HFFc6 (cell line): ENCODE measurements around the gene DSP. TPM values are rescaled to one million over a fixed set of nuclear protein-coding genes. Genes with fewer than 3 reads are reported as not detected.

Experiments
- DNase-seq: peaks from one replicate; pipeline ENCODE4 v3.0.0-alpha.2; 2018
- H3K27ac Mint-ChIP-seq: 2 replicates; pipeline ENCODE4 v1.8.0; 2020; ENCODE audit warnings: mild to moderate bottlenecking, mixed read lengths
- H3K27me3 Mint-ChIP-seq: 2 replicates; pipeline ENCODE4 v1.8.0; 2021; ENCODE audit warnings: mild to moderate bottlenecking, moderate library complexity, mixed read lengths; ENCODE audit not compliant: insufficient read depth
- H3K36me3 Mint-ChIP-seq: 2 replicates; pipeline ENCODE4 v1.8.0; 2021; ENCODE audit warnings: low read depth, mixed read lengths
- H3K4me1 Mint-ChIP-seq: 2 replicates; pipeline ENCODE4 v1.8.0; 2020; ENCODE audit warnings: low read depth, mixed read lengths
- H3K4me3 Mint-ChIP-seq: 2 replicates; pipeline ENCODE4 v1.8.0; 2020; ENCODE audit warnings: mild to moderate bottlenecking, moderate library complexity, mixed read lengths
- H3K9me3 Mint-ChIP-seq: 2 replicates; pipeline ENCODE4 v1.8.0; 2020; ENCODE audit warnings: mild to moderate bottlenecking, mixed read lengths
- CTCF ChIP-seq: fragments of 200-600 bp; sonication (generic); IDR thresholded peaks from 2 replicates; pipeline ENCODE4 v1.5.0; 2021; ENCODE audit warnings: antibody characterized with exemption, mild to moderate bottlenecking
- total RNA-seq, 6 experiments: library from RNA; stranded (reverse); fragmentation: NEBNext Ultra II Directional; extraction: Animal tissue kit (Norgen Biotek cat#: 25700); gene quantifications; 2 replicates in 1 of 6; 3 replicates in 5 of 6; pipeline ENCODE4 v1.2.3, GENCODE V29; 2021

The DSP gene
- total RNA-seq, 6 experiments from 2014 or later: 33.8 to 65.4 (median 37.0) TPM

GRCh38 chr6:7588506-7588905, 47.0 kb downstream of the DSP start:
- peaks cover 26% of the 10 kb centered on the region for H3K36me3 Mint-ChIP-seq
- no peak for DNase-seq
- H3K9me3 Mint-ChIP-seq: peaks cover 4% of the 10 kb centered on the region
- peaks cover 3% of the 10 kb centered on the region; the same call in 1 of the 2 replicates for H3K27me3 Mint-ChIP-seq
- no peak for TF ChIP-seq CTCF
- H3K27ac Mint-ChIP-seq: no peak overlapping the region
- H3K4me1 Mint-ChIP-seq: peaks cover 59% of the 10 kb centered on the region
- no peak overlapping the region for H3K4me3 Mint-ChIP-seq

GRCh38 chr6:7589221-7589620, 47.8 kb downstream of the DSP start:
- H3K36me3 Mint-ChIP-seq: peaks cover 22% of the 10 kb centered on the region
- peaks cover 4% of the 10 kb centered on the region for H3K9me3 Mint-ChIP-seq
- peaks cover 3% of the 10 kb centered on the region; the same call in 1 of the 2 replicates for H3K27me3 Mint-ChIP-seq
- peaks cover 59% of the 10 kb centered on the region for H3K4me1 Mint-ChIP-seq
- no peak for DNase-seq
- peak overlapping the region; percentile 86 for H3K27ac Mint-ChIP-seq
- no peak for TF ChIP-seq CTCF
- peak overlapping the region; percentile 100 for H3K4me3 Mint-ChIP-seq

- H3K36me3 Mint-ChIP-seq: peaks cover 15% of the 10 kb centered on the region
- peaks cover 4% of the 10 kb centered on the region for H3K9me3 Mint-ChIP-seq
- H3K4me1 Mint-ChIP-seq: peaks cover 63% of the 10 kb centered on the region
- peak within 1 kb of the TSS; percentile 86 for H3K27ac Mint-ChIP-seq
- peaks cover 3% of the 10 kb centered on the region; the same call in 1 of the 2 replicates for H3K27me3 Mint-ChIP-seq
- DNase-seq: peak; percentile 87
- TF ChIP-seq CTCF: no peak
- peak within 1 kb of the TSS; percentile 100 for H3K4me3 Mint-ChIP-seq
These were observed 48.8 kb downstream of the DSP start, which contains the start of gene SNRNP48 for GRCh38 chr6:7589949-7590917. SNRNP48 (plus strand) TSS chr6:7590198; CDS start chr6:7590258, 60 bp downstream.

GRCh38 chr6:7590918-7591302, 49.4 kb downstream of the DSP start:
- Mint-ChIP-seq H3K27me3 (peaks cover 3% of the 10 kb centered on the region; the same call in 1 of the 2 replicates), H3K4me1 (peaks cover 63% of the 10 kb centered on the region), H3K36me3 (peaks cover 15% of the 10 kb centered on the region), H3K27ac (peak overlapping the region; percentile 61), H3K4me3 (peak overlapping the region; percentile 100), H3K9me3 (peaks cover 4% of the 10 kb centered on the region)
- no peak for DNase-seq
- no peak for TF ChIP-seq CTCF

GRCh38 chr6:7591770-7592169, 50.3 kb downstream of the DSP start:
- Mint-ChIP-seq H3K36me3 (peaks cover 18% of the 10 kb centered on the region), H3K27ac (no peak overlapping the region), H3K9me3 (peaks cover 4% of the 10 kb centered on the region), H3K4me1 (peaks cover 61% of the 10 kb centered on the region), H3K27me3 (peaks cover 3% of the 10 kb centered on the region; the same call in 1 of the 2 replicates), H3K4me3 (peak overlapping the region; percentile 100)
- TF ChIP-seq CTCF: no peak
- no peak for DNase-seq
